ENCODE measurements around the gene DHX9.

DNA sequence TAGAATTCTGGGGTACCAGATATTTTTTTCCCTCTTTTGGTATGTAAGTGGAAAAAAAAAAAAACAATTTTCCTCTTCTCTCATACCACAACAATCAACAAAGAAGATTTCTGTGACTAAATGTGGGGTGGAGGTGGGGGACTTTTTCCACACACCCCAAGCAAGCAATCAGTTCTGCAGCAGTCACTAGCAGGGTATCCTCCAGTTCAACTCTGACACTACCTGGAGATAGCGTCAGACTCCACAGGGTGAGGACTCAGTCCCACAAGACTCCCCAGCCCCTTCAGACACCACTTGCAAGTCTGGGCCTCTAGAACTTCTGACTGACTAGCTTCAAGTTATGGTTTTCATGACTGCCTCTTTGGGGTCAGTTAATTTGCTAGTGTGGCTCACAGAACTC lies 6.2 kb downstream of the DHX9 start:
- TF ChIP-seq RAD21 (CRISPR knock-in tag; conservative IDR thresholded peaks at IDR 0.05 in 1 of 2, IDR thresholded peaks at IDR 0.05 in 1 of 2) (no peak), ZNF184 (CRISPR knock-in tag; IDR thresholded peaks at IDR 0.05) (no peak)

All from K562 (cell line).